D721Med (cell line): ENCODE results near the gene CMTR1.

Experiments used
- DNase-seq: peaks from one replicate; pipeline ENCODE4 v3.0.0; 2011; ENCODE audit warnings: low spot score; ENCODE audit not compliant: insufficient read length
- FAIRE-seq: peaks from 2 replicates; lab custom pipeline; 2011; peaks lifted over from hg19 to GRCh38; lab: Jason Lieb, UNC
- CTCF ChIP-seq: IDR thresholded peaks from 2 replicates; pipeline ENCODE4 v1.5.1; 2012; ENCODE audit warnings: mild to moderate bottlenecking, control low read depth; ENCODE audit not compliant: insufficient read depth; ENCODE audit errors: missing control alignments

CMTR1 gene

GRCh38 chr6:37491830-37492208 is 58.8 kb downstream of the CMTR1 start:
- FAIRE-seq (no peak), DNase-seq (no peak)
- TF ChIP-seq CTCF, result no peak

- DNase-seq (no peak), FAIRE-seq (no peak)
- TF ChIP-seq CTCF, result no peak
These were observed 59.4 kb downstream of the CMTR1 start for GRCh38 chr6:37492236-37492972.

GRCh38 chr6:37492991-37493660 is 60.1 kb downstream of the CMTR1 start:
- FAIRE-seq (no peak), DNase-seq (no peak)
- no peak for TF ChIP-seq CTCF

GRCh38 chr6:37493661-37493995 is 60.6 kb downstream of the CMTR1 start:
- TF ChIP-seq CTCF, result no peak
- no peak for DNase-seq
- no peak for FAIRE-seq

- no peak for FAIRE-seq
- DNase-seq, result no peak
- no peak for TF ChIP-seq CTCF
These were observed 62.4 kb downstream of the CMTR1 start for GRCh38 chr6:37495244-37495934.

DNA sequence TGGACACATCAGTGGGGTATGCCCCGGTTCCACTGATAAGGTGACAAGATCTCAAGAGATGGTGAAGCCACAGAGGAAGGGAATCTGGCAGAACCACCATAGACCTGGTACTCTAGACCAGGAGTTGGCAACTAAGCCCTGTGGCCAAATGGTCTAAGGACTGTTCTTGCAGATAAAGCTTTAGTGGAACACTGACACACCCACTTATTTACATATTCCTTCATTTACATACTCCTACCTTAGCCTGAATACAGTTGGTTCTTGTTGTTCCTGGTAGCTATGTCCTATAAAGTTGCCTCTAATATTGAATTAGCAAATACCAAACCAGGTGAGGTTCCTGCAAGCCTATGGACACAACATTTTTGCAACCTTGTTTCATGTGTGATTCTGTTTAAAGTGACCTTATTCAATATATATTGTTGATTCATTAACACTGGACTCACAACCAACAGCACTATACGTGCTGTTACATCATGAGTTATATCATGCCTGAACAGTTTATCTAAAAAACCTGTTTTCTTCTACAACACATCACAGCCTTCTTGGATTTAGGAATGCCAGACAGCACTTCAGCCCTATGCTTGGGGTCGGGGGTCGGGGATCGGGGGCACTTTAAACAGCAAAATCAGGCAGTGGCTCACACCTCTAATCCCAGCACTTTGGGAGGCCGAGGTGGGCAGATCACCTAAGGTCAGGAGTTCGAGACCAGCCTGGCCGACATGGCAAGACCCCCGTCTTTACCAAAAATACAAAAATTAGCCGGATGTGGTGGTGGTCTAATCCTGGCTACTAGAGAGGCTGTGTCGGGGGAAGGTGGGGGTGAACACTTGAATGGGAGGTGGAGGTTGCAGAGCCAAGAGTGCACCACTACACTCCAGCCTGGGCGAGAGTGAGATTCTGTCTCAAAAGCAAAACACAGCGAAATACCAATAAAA is 64.2 kb downstream of the CMTR1 start:
- DNase-seq, result no peak
- FAIRE-seq, result no peak
- TF ChIP-seq CTCF, result no peak
